Effector memory CD8-positive, alpha-beta T cell (primary cell): ENCODE measurements around the gene BCOR.

Experiments used
- ATAC-seq: fragments of 150-1000 bp; cut with Tn5 transposase; replicated peaks from 2 replicates; pipeline ENCODE4 v1.10.0; 2021; ENCODE audit warnings: mild to moderate bottlenecking, moderate library complexity
- DNase-seq, 3 experiments: peaks; one replicate each; pipeline ENCODE4 v3.0.0; 2021
- H3K27ac Mint-ChIP-seq, 2 donors: one replicate each; pipeline ENCODE4 v1.8.0; 2022; ENCODE audit warnings: mild to moderate bottlenecking in 2 of 2, mixed read lengths in 2 of 2, moderate library complexity in 2 of 2
- H3K27me3 Mint-ChIP-seq, 2 donors: one replicate each; pipeline ENCODE4 v1.8.0; 2022; ENCODE audit warnings: mixed read lengths in 2 of 2
- H3K36me3 Mint-ChIP-seq: one replicate; pipeline ENCODE4 v1.8.0; 2022; ENCODE audit warnings: mild to moderate bottlenecking, moderate library complexity, mixed read lengths; ENCODE audit not compliant: insufficient read depth
- H3K4me1 Mint-ChIP-seq, 2 donors: one replicate each; pipeline ENCODE4 v1.8.0; 2022; ENCODE audit warnings: low read depth in 2 of 2, mixed read lengths in 2 of 2
- H3K4me3 Mint-ChIP-seq, 2 donors: one replicate each; pipeline ENCODE4 v1.8.0; 2022; ENCODE audit warnings: mild to moderate bottlenecking in 2 of 2, mixed read lengths in 2 of 2, moderate library complexity in 2 of 2
- H3K9me3 Mint-ChIP-seq, 2 donors: one replicate each; pipeline ENCODE4 v1.8.0; 2022; ENCODE audit warnings: mixed read lengths in 2 of 2

Gene BCOR

DNA sequence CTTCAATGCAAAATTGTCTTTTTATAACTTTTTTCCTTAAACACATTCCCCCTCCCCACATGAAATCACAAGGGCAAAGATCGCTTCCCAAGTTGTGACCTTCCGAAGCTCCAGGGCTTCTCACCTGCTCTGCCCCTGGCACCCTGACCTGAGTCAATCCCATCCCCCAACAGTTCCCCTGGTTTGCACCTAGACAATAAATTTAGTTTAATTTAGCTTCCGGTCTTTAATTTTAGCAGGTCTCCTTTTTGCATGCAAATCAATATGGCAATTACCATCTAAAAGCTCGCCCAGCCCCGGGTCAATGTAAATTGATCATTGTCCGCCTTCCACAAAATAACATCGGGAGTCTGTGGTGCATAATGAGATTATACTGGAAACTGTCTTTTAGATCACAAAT lies 6.8 kb downstream of the BCOR start:
- Mint-ChIP-seq H3K27me3 (no peaks in the 10 kb centered on the region), H3K9me3 (no peaks in the 10 kb centered on the region), H3K4me3 (peak overlapping the region; percentile 66 to 69), H3K36me3 (peaks cover 38% of the 10 kb centered on the region), H3K4me1 (peaks cover 49 to 67% of the 10 kb centered on the region in 2 donors), H3K27ac (peak overlapping the region in 1 of 2 donors; percentile 84)
- no peak for ATAC-seq
- no peak for DNase-seq

DNA sequence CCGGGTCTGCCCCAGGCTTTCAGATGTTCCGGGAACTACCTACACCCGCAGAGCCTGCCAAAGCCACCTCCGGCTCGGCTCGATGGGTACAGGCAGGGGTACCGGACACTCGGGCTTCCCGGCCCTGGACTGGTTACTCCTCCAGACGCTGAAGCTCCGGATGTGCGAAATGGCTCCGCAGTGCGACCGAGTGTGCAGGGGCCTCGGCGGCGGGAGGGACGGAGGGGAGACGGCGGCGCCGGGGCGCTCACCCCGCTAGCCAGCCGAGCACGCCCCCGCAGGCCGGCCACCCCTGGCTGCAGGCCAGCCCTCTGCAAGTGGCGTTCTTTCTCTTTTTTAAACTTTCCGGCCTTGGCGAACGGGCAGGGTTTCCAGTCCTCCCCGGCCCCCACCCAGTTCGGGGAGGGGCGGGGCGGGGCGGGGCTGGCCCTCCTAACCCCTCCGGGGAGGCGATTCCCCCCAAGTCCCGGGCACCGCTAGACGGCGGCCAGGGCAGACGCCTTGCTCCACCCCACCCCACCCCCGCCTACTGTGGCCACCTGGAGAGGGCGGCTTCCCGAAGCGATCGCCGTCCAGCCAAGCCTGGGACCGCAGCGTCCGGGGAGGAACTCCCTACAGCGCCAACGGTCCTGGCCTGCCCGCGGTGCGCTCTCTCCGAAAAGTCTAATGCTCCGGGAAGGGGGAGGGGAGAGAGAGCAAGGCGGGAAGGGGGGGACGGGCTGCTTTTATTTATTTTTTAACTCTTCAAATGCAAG lies 7.5 kb downstream of the BCOR start:
- ATAC-seq (peak; percentile 16), DNase-seq (no peak)
- peaks cover 33% of the 10 kb centered on the region for H3K36me3 Mint-ChIP-seq
- no peak overlapping the region for H3K27ac Mint-ChIP-seq
- H3K9me3 Mint-ChIP-seq, result no peaks in the 10 kb centered on the region
- H3K27me3 Mint-ChIP-seq, result no peaks in the 10 kb centered on the region
- peaks cover 49 to 64% of the 10 kb centered on the region in 2 donors for H3K4me1 Mint-ChIP-seq
- H3K4me3 Mint-ChIP-seq, result peak overlapping the region; percentile 66 to 69

- ATAC-seq (no peak), DNase-seq (no peak)
- peak overlapping the region; percentile 39 to 66 for H3K4me3 Mint-ChIP-seq
- H3K9me3 Mint-ChIP-seq, result no peaks in the 10 kb centered on the region
- H3K36me3 Mint-ChIP-seq, result peaks cover 24% of the 10 kb centered on the region
- H3K4me1 Mint-ChIP-seq, result peaks cover 47 to 63% of the 10 kb centered on the region in 2 donors
- H3K27me3 Mint-ChIP-seq, result no peaks in the 10 kb centered on the region
- peak overlapping the region in 1 of 2 donors; percentile 60 for H3K27ac Mint-ChIP-seq
Observed at GRCh38 chrX:40088803-40089540, 8.8 kb downstream of the BCOR start.

DNA sequence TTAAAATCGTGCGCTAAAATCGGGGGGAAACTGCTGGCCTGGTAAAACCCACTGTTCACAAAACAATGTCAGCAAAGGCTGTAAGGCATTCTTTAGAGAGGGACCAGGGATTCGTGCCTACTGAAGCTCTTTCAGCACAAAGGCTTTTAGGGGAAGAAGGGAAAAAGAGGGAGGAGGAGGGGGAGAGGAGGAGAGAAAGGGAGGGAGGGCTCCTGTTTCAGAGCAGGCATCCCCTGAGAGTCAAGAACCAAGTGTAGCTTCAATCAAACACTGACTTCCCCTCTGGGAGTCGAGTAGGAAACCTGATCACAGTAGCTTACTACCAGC lies 9.5 kb downstream of the BCOR start:
- Mint-ChIP-seq H3K27me3 (no peaks in the 10 kb centered on the region), H3K36me3 (peaks cover 24% of the 10 kb centered on the region), H3K4me3 (peak overlapping the region; percentile 6 to 40), H3K27ac (no peak overlapping the region), H3K9me3 (no peaks in the 10 kb centered on the region), H3K4me1 (peaks cover 46 to 57% of the 10 kb centered on the region in 2 donors)
- DNase-seq, result no peak
- ATAC-seq, result no peak

DNA sequence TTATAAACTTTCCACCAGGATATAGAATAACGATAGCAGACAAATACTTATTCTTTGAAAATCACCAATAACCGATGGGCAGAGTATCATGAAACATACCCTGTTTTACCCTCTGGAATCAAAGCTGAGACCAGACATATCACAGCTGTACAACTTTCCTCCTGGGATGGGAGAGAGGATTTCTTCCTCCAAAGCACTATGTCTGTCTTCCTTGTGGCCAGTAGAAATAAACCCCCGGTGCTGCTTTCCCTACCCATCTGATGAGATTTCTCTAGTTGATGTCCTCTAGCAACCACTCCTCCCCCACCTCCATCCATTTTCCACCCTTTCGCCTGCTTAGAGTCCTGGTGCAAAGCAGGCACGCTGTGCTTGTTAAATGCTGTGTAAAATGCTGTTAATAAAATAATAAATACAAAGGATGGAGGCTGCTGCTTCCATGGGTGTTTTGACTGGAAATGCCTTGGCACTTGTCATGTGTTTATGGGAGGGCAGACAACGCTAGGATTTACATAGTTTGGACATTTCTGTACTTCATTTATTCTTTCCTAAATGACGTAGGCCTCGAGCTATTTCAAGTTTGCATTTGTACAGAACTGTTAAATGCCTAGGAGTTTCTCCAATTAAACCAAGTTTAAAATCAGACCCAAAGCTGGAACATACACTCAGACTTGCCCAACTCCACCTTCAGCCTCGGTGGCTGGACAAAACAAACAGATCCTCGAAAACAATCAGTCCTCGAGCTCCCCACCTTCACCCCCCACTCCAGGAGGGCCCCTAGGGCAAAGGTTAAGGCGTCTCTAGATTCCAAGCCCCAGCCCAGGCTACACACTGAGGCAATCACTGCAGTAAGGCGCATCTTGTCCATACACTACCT lies 10.1 kb downstream of the BCOR start:
- Mint-ChIP-seq H3K36me3 (peaks cover 24% of the 10 kb centered on the region), H3K27me3 (no peaks in the 10 kb centered on the region), H3K4me1 (peaks cover 41 to 52% of the 10 kb centered on the region in 2 donors), H3K27ac (no peak overlapping the region), H3K4me3 (peak overlapping the region in 1 of 2 donors; percentile 38), H3K9me3 (no peaks in the 10 kb centered on the region)
- DNase-seq (no peak), ATAC-seq (no peak)

DNA sequence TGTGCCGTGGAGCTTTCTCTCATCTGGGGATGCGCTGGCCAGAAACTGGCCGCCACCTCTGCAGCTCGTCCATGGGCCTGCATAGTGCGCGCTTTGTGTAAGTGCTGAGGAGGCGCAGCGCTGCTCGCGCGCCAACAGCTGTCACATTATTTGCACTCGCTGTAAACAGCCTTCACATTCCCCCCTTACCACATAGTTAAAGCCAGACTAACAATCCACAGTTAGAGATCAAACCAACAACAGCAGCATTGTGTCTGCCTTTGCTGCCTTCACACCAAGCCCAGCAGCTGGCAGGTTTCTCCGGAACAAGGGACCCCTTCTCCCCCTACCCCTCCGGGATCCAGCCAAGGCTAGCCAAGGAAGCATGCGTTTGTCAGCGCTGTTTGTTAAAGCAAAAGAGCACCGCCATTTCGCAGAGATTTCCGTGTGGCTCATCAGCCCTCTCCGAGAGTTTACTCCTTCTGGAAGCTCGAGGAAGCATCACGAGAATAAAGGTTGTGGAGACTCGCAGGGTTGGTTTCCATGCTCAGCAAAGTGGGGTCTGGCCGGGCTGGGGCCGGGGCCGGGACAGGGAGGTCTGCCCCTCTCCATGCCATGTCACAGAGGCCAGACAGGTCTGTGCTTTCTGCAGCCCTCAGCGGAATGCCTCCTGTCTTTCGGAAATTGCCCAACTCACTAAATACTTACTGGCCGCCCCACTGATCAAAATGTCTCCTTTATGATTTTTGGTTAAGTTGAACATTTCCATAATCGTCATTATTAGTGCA lies 11.0 kb downstream of the BCOR start:
- DNase-seq, result no peak
- peak overlapping the region in 1 of 2 donors; percentile 38 for H3K4me3 Mint-ChIP-seq
- ATAC-seq, result no peak
- no peaks in the 10 kb centered on the region for H3K27me3 Mint-ChIP-seq
- peaks cover 24% of the 10 kb centered on the region for H3K36me3 Mint-ChIP-seq
- H3K4me1 Mint-ChIP-seq, result peaks cover 38 to 54% of the 10 kb centered on the region in 2 donors
- no peaks in the 10 kb centered on the region for H3K9me3 Mint-ChIP-seq
- H3K27ac Mint-ChIP-seq, result peak overlapping the region in 1 of 2 donors; percentile 49

DNA sequence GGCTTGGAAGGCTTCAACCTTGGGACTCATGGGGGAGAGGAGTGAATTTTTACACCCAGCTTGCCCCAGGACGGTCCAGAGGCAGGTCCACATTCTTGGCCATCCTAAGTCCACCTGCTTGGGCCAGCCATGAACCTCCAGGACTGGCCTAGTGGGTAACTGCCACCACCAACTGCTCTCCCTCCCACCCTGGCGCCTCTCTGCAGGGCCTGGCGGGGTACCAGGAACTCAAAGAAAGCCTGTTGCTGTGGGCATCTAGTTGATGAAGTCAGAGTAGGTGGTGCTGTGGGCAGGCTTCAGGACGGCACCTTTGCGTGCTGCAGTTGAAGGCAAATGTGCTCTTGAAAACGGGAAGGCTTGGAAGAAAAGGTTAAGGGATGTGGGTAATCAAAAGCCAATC lies 12.0 kb downstream of the BCOR start:
- Mint-ChIP-seq H3K4me1 (peaks cover 37 to 51% of the 10 kb centered on the region in 2 donors), H3K36me3 (peaks cover 21% of the 10 kb centered on the region), H3K9me3 (no peaks in the 10 kb centered on the region), H3K4me3 (no peak overlapping the region), H3K27me3 (no peaks in the 10 kb centered on the region), H3K27ac (no peak overlapping the region)
- ATAC-seq, result no peak
- DNase-seq, result no peak

GRCh38 chrX:40085102-40085551 lies 12.6 kb downstream of the BCOR start:
- ATAC-seq (no peak), DNase-seq (no peak)
- Mint-ChIP-seq H3K27ac (no peak overlapping the region), H3K4me1 (peaks cover 37 to 49% of the 10 kb centered on the region in 2 donors), H3K36me3 (peaks cover 24% of the 10 kb centered on the region), H3K9me3 (no peaks in the 10 kb centered on the region), H3K27me3 (no peaks in the 10 kb centered on the region), H3K4me3 (peak overlapping the region; percentile 65 to 75)

- ATAC-seq, result no peak
- no peaks in the 10 kb centered on the region for H3K27me3 Mint-ChIP-seq
- H3K9me3 Mint-ChIP-seq, result no peaks in the 10 kb centered on the region
- no peak for DNase-seq
- H3K4me3 Mint-ChIP-seq, result peak overlapping the region; percentile 65 to 75
- peaks cover 26% of the 10 kb centered on the region for H3K36me3 Mint-ChIP-seq
- peaks cover 36 to 48% of the 10 kb centered on the region in 2 donors for H3K4me1 Mint-ChIP-seq
- H3K27ac Mint-ChIP-seq, result peak overlapping the region; percentile 78 to 91
Observed at GRCh38 chrX:40084471-40085101, 13.2 kb downstream of the BCOR start.

DNA sequence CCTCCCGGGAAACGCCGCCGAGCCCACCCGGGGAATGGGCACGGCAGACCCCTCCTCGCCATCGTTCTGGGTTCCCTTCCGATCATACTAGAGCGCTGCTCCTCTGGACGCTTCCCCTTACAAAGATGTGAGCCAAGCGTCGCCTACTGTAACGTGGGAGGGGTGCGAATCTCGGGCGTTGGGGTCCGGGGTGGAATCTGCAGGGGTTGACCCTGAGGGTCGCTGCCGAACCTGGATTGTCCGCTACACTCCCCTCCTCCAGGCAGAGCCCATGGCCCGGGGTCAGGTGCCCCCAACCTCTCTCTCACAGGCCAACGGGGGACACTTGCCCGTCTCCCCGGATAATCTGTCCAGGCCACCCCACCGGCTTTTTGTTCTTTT lies 13.8 kb downstream of the BCOR start:
- H3K27me3 Mint-ChIP-seq, result no peaks in the 10 kb centered on the region
- peaks cover 29% of the 10 kb centered on the region for H3K36me3 Mint-ChIP-seq
- no peaks in the 10 kb centered on the region for H3K9me3 Mint-ChIP-seq
- ATAC-seq (no peak), DNase-seq (no peak)
- H3K4me3 Mint-ChIP-seq, result peak overlapping the region; percentile 65 to 75
- H3K27ac Mint-ChIP-seq, result peak overlapping the region; percentile 78 to 91
- peaks cover 31 to 42% of the 10 kb centered on the region in 2 donors for H3K4me1 Mint-ChIP-seq

DNA sequence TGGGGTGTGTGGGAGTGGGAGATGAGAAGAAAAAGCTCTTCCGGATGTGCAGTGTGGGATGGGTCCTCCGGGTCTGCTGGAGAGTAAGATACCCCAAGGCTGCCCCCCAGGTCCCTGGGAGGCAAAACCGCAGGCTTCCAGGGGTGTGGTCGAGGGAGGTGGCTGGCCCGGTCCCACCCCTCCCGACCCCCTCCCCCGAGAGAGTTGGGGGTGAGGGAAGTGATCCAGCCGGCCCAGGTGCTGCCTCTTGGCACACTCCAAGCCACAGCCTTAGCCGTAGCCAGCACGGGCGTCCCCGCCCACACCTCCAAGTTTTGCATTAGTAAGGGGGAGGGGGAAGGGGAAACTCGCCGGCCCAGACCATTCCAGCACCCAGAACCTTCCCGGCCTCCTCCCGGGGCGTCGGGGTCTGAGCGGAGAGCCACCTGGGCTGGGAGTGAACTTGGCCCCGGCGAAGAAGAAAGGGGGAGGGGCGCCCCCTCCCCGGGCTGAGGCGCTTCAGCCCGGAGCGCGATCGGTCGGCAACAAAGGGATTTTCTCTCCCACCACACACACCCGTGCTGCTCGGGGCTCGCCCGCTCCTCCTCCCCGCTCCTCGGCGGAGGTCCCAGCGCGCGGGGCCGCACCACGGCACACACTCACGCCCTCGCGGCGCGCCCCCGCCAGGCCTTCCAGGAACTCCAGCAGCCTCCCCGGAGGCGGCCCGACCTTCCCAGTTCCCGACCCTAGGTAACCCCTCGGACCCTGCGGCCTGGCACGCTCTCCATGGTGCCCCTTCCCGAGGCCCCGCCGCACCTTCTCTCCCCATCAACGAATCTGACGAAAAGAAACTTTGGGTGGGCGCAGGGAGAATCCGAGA lies 14.4 kb downstream of the BCOR start:
- Mint-ChIP-seq H3K27me3 (no peaks in the 10 kb centered on the region), H3K27ac (peak overlapping the region; percentile 78 to 91), H3K9me3 (no peaks in the 10 kb centered on the region), H3K36me3 (peaks cover 30% of the 10 kb centered on the region), H3K4me1 (peaks cover 27 to 37% of the 10 kb centered on the region in 2 donors), H3K4me3 (peak overlapping the region; percentile 65 to 75)
- DNase-seq (no peak), ATAC-seq (peak; percentile 51)
